SK-N-SH treated with all-trans-retinoic acid at 6 μM for 48 hours (cell line): ENCODE data around the gene KRT74.

Source experiments
- ATAC-seq: fragments of 200-7000 bp; cut with Tn5 transposase; 3 replicates; pipeline ENCODE4 v1.9.1; 2020; ENCODE audit warnings: mild to moderate bottlenecking, moderate library complexity
- ARNTL ChIP-seq: fragments of 450-650 bp; formaldehyde crosslinking; IDR thresholded peaks from 2 replicates; pipeline ENCODE4 v1.5.0; 2020; ENCODE audit warnings: low read depth, mild to moderate bottlenecking, moderate library complexity, borderline replicate concordance
- BACH2 ChIP-seq: fragments of 250-450 bp; sonication (Bioruptor Pico); IDR thresholded peaks from 2 replicates; pipeline ENCODE4 v1.9.0; 2021; ENCODE audit warnings: mild to moderate bottlenecking, borderline replicate concordance
- CREB5 ChIP-seq: fragments of 250-450 bp; sonication (Bioruptor Pico); IDR thresholded peaks from 2 replicates; pipeline ENCODE4 v1.5.1; 2020; ENCODE audit warnings: low read depth, mild to moderate bottlenecking, moderate library complexity
- ESRRG ChIP-seq: fragments of 250-450 bp; sonication (Bioruptor Pico); IDR thresholded peaks from 2 replicates; pipeline ENCODE4 v1.6.1; 2021; ENCODE audit warnings: mild to moderate bottlenecking
- GLIS3 ChIP-seq: fragments of 250-450 bp; sonication (Bioruptor Pico); IDR thresholded peaks from 2 replicates; pipeline ENCODE4 v1.5.0; 2020; ENCODE audit warnings: mild to moderate bottlenecking, moderate library complexity
- ISL1 ChIP-seq: fragments of 250-450 bp; sonication (Bioruptor Pico); IDR thresholded peaks from 2 replicates; pipeline ENCODE4 v2.1.2; 2022; ENCODE audit warnings: mild to moderate bottlenecking, moderate library complexity
- POU6F1 ChIP-seq: fragments of 250-450 bp; sonication (Bioruptor Pico); IDR thresholded peaks from 2 replicates; pipeline ENCODE4 v1.8.0; 2021; ENCODE audit warnings: low read depth, mild to moderate bottlenecking, moderate library complexity, borderline replicate concordance
- RARB ChIP-seq: fragments of 250-450 bp; sonication (Bioruptor Pico); IDR thresholded peaks from 2 replicates; pipeline ENCODE4 v1.8.0; 2021; ENCODE audit warnings: mild to moderate bottlenecking, moderate library complexity
- SNAI2 ChIP-seq: fragments of 250-450 bp; sonication (Bioruptor Pico); IDR thresholded peaks from 2 replicates; pipeline ENCODE4 v1.5.0; 2020; ENCODE audit warnings: mild to moderate bottlenecking, moderate library complexity
- TCF4 ChIP-seq: fragments of 250-450 bp; sonication (Bioruptor Pico); IDR thresholded peaks from 2 replicates; pipeline ENCODE4 v1.8.0; 2021; ENCODE audit warnings: mild to moderate bottlenecking, moderate library complexity, borderline replicate concordance
- TOX ChIP-seq: fragments of 250-450 bp; sonication (Bioruptor Pico); IDR thresholded peaks from 2 replicates; pipeline ENCODE4 v1.8.0; 2021; ENCODE audit warnings: mild to moderate bottlenecking, moderate library complexity, borderline replicate concordance
- TSHZ2 ChIP-seq: fragments of 250-450 bp; sonication (Bioruptor Pico); IDR thresholded peaks from 2 replicates; pipeline ENCODE4 v1.5.0; 2020; ENCODE audit warnings: mild to moderate bottlenecking, moderate library complexity
- ZC3H10 ChIP-seq: fragments of 250-450 bp; sonication (Bioruptor Pico); IDR thresholded peaks from 2 replicates; pipeline ENCODE4 v1.5.1; 2021; ENCODE audit warnings: mild to moderate bottlenecking, moderate library complexity
- ZFP3 ChIP-seq: fragments of 250-450 bp; sonication (Bioruptor Pico); IDR thresholded peaks from 2 replicates; pipeline ENCODE4 v1.5.0; 2020; ENCODE audit warnings: mild to moderate bottlenecking, moderate library complexity
- ZFP30 ChIP-seq: fragments of 450-650 bp; formaldehyde crosslinking; IDR thresholded peaks from 2 replicates; pipeline ENCODE4 v1.5.0; 2022; ENCODE audit warnings: mild to moderate bottlenecking, moderate library complexity
- ZNF565 ChIP-seq: fragments of 450-650 bp; formaldehyde crosslinking; conservative IDR thresholded peaks from 2 replicates; pipeline ENCODE4 v1.5.0; 2020; ENCODE audit warnings: low read depth, mild to moderate bottlenecking, moderate library complexity
- ZNF70 ChIP-seq: fragments of 450-650 bp; formaldehyde crosslinking; IDR thresholded peaks from 2 replicates; pipeline ENCODE4 v1.5.0; 2020; ENCODE audit warnings: mild to moderate bottlenecking, moderate library complexity
- TF ChIP-seq, protein P1 (sequence below): fragments of 250-450 bp; sonication (Bioruptor Pico); IDR thresholded peaks from 2 replicates; pipeline ENCODE4 v1.5.1; 2021; ENCODE audit warnings: mild to moderate bottlenecking, moderate library complexity
- TF ChIP-seq, protein P2 (sequence below): fragments of 250-450 bp; sonication (Bioruptor Pico); IDR thresholded peaks from 2 replicates; pipeline ENCODE4 v1.8.0; 2020; ENCODE audit warnings: mild to moderate bottlenecking, moderate library complexity, borderline replicate concordance

The KRT74 gene

GRCh38 chr12:52607314-52607713 lies 33.7 kb upstream of the KRT74 start:
- no peak for ATAC-seq
- TF ChIP-seq ARNTL (CRISPR knock-in tag) = no peak
- no peak for TF ChIP-seq CREB5 (CRISPR knock-in tag)
- no peak for TF ChIP-seq RARB
- TF ChIP-seq SNAI2 (CRISPR knock-in tag) = no peak
- TF ChIP-seq ZNF70 (CRISPR knock-in tag) = no peak
- no peak for TF ChIP-seq ZFP3 (CRISPR knock-in tag)
- TF ChIP-seq ZFP30 (CRISPR knock-in tag) = no peak
- TF ChIP-seq POU6F1 (CRISPR knock-in tag) = no peak
- TF ChIP-seq ISL1 (CRISPR knock-in tag) = no peak
- TF ChIP-seq, protein P1, sequence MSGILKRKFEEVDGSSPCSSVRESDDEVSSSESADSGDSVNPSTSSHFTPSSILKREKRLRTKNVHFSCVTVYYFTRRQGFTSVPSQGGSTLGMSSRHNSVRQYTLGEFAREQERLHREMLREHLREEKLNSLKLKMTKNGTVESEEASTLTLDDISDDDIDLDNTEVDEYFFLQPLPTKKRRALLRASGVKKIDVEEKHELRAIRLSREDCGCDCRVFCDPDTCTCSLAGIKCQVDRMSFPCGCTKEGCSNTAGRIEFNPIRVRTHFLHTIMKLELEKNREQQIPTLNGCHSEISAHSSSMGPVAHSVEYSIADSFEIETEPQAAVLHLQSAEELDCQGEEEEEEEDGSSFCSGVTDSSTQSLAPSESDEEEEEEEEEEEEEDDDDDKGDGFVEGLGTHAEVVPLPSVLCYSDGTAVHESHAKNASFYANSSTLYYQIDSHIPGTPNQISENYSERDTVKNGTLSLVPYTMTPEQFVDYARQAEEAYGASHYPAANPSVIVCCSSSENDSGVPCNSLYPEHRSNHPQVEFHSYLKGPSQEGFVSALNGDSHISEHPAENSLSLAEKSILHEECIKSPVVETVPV (CRISPR knock-in tag) = no peak
- no peak for TF ChIP-seq ZC3H10
- TF ChIP-seq, all 23 proteins: peak for 0

DNA sequence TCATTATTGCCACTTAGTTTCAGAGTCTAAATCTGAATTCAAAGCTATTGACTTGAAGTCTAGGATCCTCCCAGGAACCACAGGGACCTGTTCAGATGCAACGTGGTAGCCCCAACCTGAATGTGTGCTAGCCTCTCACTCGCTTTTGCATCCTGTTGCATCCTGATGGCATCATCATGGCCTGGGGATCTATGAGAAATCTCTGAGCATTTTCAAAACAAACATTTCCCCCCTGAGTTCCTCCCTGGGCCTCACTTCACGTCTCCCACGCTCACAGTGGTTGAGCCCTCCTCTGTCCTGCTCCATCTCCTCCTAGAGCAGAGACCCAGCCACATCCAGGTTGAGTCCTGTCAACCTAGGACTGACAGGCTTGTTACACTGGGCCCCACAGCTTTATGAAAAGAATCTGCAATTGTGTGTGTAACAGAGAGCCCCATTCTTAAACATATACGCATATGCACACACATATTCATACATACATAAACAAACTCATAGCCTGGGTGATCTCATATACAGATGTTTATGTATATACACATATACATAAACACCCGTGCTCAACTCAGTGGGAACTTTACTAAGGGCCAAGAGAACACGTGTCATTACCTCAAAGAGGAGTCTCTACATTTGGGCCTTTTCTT lies 33.1 kb upstream of the KRT74 start:
- no peak for ATAC-seq

GRCh38 chr12:52606096-52606495 lies 32.5 kb upstream of the KRT74 start:
- no peak for ATAC-seq
- TF ChIP-seq TCF4 (CRISPR knock-in tag) = no peak
- TF ChIP-seq ZNF565 (CRISPR knock-in tag) = no peak
- no peak for TF ChIP-seq TSHZ2 (CRISPR knock-in tag)
- TF ChIP-seq, protein P2, sequence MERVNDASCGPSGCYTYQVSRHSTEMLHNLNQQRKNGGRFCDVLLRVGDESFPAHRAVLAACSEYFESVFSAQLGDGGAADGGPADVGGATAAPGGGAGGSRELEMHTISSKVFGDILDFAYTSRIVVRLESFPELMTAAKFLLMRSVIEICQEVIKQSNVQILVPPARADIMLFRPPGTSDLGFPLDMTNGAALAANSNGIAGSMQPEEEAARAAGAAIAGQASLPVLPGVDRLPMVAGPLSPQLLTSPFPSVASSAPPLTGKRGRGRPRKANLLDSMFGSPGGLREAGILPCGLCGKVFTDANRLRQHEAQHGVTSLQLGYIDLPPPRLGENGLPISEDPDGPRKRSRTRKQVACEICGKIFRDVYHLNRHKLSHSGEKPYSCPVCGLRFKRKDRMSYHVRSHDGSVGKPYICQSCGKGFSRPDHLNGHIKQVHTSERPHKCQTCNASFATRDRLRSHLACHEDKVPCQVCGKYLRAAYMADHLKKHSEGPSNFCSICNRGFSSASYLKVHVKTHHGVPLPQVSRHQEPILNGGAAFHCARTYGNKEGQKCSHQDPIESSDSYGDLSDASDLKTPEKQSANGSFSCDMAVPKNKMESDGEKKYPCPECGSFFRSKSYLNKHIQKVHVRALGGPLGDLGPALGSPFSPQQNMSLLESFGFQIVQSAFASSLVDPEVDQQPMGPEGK (CRISPR knock-in tag) = no peak
- TF ChIP-seq, protein P1 (CRISPR knock-in tag) = no peak
- no peak for TF ChIP-seq ESRRG (CRISPR knock-in tag)
- TF ChIP-seq ZFP3 (CRISPR knock-in tag) = no peak
- TF ChIP-seq TOX (CRISPR knock-in tag) = no peak
- no peak for TF ChIP-seq GLIS3
- TF ChIP-seq ZC3H10 = no peak
- TF ChIP-seq BACH2 (CRISPR knock-in tag) = no peak
- TF ChIP-seq ISL1 (CRISPR knock-in tag) = no peak
- no peak for TF ChIP-seq SNAI2 (CRISPR knock-in tag)
- no peak for TF ChIP-seq ARNTL (CRISPR knock-in tag)
- TF ChIP-seq, all 23 proteins: peak for 0

More for the DNA sequence above, 33.1 kb upstream of the KRT74 start:
- TF ChIP-seq ZNF70 (CRISPR knock-in tag) (no peak), ZC3H10 (no peak), BACH2 (CRISPR knock-in tag) (no peak)
